ENCODE results near the gene AGAP1. TPM values are rescaled to one million over a fixed set of nuclear protein-coding genes. Genes with fewer than 3 reads are reported as not detected.

The AGAP1 gene
- total RNA-seq, 4 donors from 2014 or later: 13.7 to 18.5 (median 17.1) TPM

DNA sequence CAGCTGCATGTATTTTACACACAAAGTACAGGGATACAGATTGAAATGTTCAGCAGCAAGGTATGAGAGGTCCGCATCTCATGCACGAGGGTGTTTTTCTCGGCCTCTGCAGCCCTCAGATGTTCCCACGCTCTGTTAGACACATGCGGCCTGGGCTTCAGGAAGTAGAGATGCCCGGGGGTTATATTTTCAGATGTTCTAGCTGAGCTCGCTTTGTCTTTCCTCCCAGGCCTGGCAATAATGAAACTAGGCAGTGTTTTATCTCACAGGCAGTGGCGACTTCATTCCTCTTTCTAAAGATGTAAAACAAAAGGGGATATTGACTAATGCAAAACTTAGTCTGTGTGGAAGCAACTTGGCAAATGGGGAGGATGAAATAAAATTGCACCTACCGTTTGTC, 483.6 kb downstream of the AGAP1 start:
- WGBS, 2 donors: 90% methylated on average over 9 of the region's 9 CpGs
- TF ChIP-seq POLR2A (IDR thresholded peaks at IDR 0.05): no peak
- TF ChIP-seq, protein P1, sequence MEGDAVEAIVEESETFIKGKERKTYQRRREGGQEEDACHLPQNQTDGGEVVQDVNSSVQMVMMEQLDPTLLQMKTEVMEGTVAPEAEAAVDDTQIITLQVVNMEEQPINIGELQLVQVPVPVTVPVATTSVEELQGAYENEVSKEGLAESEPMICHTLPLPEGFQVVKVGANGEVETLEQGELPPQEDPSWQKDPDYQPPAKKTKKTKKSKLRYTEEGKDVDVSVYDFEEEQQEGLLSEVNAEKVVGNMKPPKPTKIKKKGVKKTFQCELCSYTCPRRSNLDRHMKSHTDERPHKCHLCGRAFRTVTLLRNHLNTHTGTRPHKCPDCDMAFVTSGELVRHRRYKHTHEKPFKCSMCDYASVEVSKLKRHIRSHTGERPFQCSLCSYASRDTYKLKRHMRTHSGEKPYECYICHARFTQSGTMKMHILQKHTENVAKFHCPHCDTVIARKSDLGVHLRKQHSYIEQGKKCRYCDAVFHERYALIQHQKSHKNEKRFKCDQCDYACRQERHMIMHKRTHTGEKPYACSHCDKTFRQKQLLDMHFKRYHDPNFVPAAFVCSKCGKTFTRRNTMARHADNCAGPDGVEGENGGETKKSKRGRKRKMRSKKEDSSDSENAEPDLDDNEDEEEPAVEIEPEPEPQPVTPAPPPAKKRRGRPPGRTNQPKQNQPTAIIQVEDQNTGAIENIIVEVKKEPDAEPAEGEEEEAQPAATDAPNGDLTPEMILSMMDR (IDR thresholded peaks at IDR 0.05): no peak
- DNase-seq (ENCODE audit: low spot score in 2 of 2): peak in 1 of 2 donors; percentile 18

DNA sequence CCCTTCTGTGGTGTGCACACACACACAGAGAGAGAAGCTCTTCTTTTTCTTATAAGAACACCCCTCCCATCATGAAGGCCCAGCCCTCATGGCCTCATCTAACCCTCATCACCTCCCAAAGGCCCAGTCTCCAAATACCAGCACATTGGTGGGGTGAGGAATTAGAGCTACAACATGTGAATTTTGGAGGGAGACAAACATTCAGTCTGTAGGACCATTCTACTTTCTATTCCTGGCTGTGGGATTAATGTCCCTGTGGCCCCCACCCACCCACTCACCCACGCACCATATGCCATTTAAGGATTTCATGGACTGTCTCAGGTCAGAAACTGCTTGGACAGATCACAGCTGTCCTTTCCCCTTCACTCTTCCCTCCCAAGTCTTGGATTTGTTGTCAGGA, 484.2 kb downstream of the AGAP1 start:
- no peak overlapping the region for H3K4me3 ChIP-seq (ENCODE audit: low read depth, poor library complexity, severe bottlenecking)
- intact Hi-C loops (cut with DNase I; ENCODE audit: low total_unique reads): no loop called here
- TF ChIP-seq, protein P1 (IDR thresholded peaks at IDR 0.05): no peak
- TF ChIP-seq POLR2A (IDR thresholded peaks at IDR 0.05): no peak
- whole genome bisulfite sequencing, 2 donors: 91 to 96% methylated on average over 1 of the region's 1 CpG
- DNase-seq (ENCODE audit: low spot score in 2 of 2): peak in 1 of 2 donors; percentile 48

More for the DNA sequence above, 483.6 kb downstream of the AGAP1 start:
- no peak overlapping the region for H3K4me3 ChIP-seq (ENCODE audit: low read depth, poor library complexity, severe bottlenecking)
- intact Hi-C loops (cut with DNase I; ENCODE audit: low total_unique reads): no loop called here

DNA sequence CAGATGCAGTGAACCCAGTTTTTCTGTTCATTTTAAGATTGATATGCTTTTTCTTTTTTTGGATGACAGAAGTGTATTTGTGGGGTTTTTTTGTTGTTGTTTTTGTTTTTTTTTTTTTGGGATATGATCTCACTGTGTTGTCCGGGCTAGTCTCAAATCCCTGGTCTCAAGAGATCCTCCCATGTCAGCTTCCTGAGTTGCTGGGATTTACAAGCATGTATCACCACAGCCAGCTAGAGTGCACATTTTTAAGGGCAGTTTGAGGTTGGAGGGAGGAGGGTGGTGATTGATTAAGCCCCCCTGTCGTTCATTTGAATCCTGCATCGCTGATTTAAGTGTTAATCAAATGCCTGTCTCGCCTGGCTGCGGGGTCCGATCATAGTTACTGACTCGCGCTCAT, 485.2 kb downstream of the AGAP1 start:
- peak in 1 of 2 donors; percentile 48 for DNase-seq (ENCODE audit: low spot score in 2 of 2)
- 86 to 87% methylated on average over 8 of the region's 8 CpGs for WGBS, 2 donors
- H3K4me3 ChIP-seq (ENCODE audit: low read depth, poor library complexity, severe bottlenecking): no peak overlapping the region
- intact Hi-C loops (cut with DNase I; ENCODE audit: low total_unique reads): no loop called here
- TF ChIP-seq POLR2A (IDR thresholded peaks at IDR 0.05): no peak
- TF ChIP-seq, protein P1 (IDR thresholded peaks at IDR 0.05): no peak

DNA sequence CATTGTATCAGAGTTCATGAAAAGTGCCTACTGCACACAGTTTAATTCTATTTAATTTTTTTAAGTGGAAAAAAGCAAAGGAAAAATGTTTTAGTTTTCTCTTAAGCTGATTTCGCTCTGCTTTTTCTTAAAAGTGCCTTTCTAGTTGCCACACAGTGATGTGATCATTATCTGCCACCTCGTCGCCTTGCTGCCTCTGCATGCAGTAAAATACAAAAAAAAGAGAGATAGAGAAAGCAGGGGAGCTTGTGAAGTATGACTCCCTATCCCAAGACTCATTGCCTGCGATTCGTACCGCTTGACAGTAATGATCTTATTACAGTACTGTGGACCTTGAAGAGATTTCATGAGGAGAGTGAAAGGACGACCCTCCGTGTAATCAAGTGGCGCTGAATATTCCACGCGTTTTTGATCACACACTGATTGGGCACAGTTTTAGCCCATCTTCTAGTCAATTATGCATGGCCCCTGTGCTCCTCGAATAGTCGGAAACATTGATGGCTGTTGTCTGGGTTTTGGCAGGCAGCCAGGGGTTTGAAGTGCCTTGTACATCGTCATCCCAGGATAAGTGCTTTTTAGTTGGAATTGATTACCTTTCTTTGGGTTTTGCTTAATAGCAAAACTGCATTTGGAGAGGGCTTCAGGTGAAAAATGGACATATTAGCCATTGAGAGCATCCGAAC, 486.1 kb downstream of the AGAP1 start:
- no peak overlapping the region for H3K4me3 ChIP-seq (ENCODE audit: low read depth, poor library complexity, severe bottlenecking)
- WGBS, 2 donors: 90% methylated on average over 15 of the region's 15 CpGs
- DNase-seq (ENCODE audit: low spot score in 2 of 2): peak in 1 of 2 donors; percentile 63
- TF ChIP-seq, protein P1 (IDR thresholded peaks at IDR 0.05): no peak
- TF ChIP-seq POLR2A (IDR thresholded peaks at IDR 0.05): no peak
- intact Hi-C loops (cut with DNase I; ENCODE audit: low total_unique reads): no loop called here

DNA sequence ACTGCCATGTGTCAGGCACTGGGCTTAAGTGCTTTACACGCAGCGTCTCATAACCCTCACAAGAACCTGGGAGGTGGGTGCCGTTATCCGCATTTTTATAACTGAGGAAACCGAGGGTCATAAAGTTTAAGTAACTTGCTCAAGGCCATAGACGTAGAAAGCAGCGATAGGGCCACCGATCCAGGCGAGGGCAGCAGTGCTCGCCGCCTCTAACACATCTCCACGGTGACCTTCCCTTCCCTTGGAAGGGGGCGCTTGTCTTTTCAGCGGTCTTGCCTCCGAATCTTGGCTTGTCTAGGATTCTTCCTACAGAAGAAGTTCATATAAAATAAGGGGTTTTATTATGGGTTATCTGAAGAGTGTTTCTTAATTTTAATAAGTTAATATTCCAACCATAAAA, 487.8 kb downstream of the AGAP1 start:
- peak in 1 of 2 donors; percentile 46 for DNase-seq (ENCODE audit: low spot score in 2 of 2)

More for the DNA sequence above, 487.8 kb downstream of the AGAP1 start:
- 75 to 77% methylated on average over 15 of the region's 15 CpGs for WGBS, 2 donors
- TF ChIP-seq, protein P1 (IDR thresholded peaks at IDR 0.05): no peak
- TF ChIP-seq POLR2A (IDR thresholded peaks at IDR 0.05): no peak
- intact Hi-C loops (cut with DNase I; ENCODE audit: low total_unique reads): no loop called here
- H3K4me3 ChIP-seq (ENCODE audit: low read depth, poor library complexity, severe bottlenecking): no peak overlapping the region
